ENCODE data around the gene SYT11. TPM values are rescaled to one million over a fixed set of nuclear protein-coding genes. Genes with fewer than 3 reads are reported as not detected.
A peak's percentile ranks its signal among the peaks of the same experiment; 100 is the strongest.

Gene SYT11
- polyA plus RNA-seq, 3 donors, result 5.1 to 11.0 (median 9.6) TPM

DNA sequence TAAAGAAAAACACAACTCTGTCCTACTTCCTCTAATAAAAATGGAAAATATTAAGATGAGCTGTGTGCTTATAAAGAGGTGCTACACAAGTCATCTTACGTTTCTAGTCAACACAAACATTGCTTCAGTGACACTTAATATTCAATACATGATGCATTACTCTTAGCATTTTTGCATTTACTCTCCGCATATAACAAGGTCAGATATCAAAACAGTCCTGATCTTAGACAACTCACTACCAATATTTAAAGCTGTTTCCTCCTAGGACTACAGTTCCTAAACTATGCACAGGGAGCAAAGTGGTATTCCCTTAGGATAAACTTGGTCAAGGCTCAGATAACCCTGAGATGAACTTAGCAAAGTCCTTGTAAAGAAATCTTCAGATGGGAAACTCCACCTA, 39.5 kb downstream of the SYT11 start:
- no peak for DNase-seq
- WGBS (ENCODE audit: insufficient coverage), result 100% methylated on average over 1 of the region's 2 CpGs
- Histone ChIP-seq H3K79me2 (ENCODE audit: insufficient read depth, low read length) (peaks cover 4% of the 10 kb centered on the region), H2AFZ (ENCODE audit: insufficient read depth, low read depth, low read length, poor library complexity, severe bottlenecking) (no peak overlapping the region), H3K4me2 (replicated peaks; ENCODE audit: extremely low read depth, low read length, poor library complexity, severe bottlenecking) (no peak overlapping the region), H3K9me3 (replicated peaks in 1 of 2; ENCODE audit: control insufficient read depth in 1 of 2, insufficient read depth in 1 of 2, low read length in 2 of 2) (no peaks in the 10 kb centered on the region), H4K20me1 (ENCODE audit: insufficient read depth, low read length) (peaks cover 58% of the 10 kb centered on the region), H3K4me1 (ENCODE audit: control insufficient read depth in 1 of 2, insufficient read depth in 2 of 2, low read length in 2 of 2) (peaks cover 2% of the 10 kb centered on the region in 2 donors), H3K9ac (ENCODE audit: insufficient read depth, low read length, poor library complexity, severe bottlenecking) (no peak overlapping the region), H3K27me3 (ENCODE audit: control insufficient read depth in 2 of 2, insufficient read depth in 2 of 2, low read length in 2 of 2) (no peaks in the 10 kb centered on the region), H3K4me3 (replicated peaks in 1 of 3; ENCODE audit: low read depth in 2 of 3, low read length in 3 of 3) (no peak overlapping the region), H3K36me3 (replicated peaks in 1 of 2; ENCODE audit: control insufficient read depth in 1 of 2, insufficient read depth in 2 of 2, low read length in 2 of 2) (peaks cover 65 to 75% of the 10 kb centered on the region in 2 donors), H3K27ac (ENCODE audit: low read depth in 1 of 2, low read length in 2 of 2) (no peak overlapping the region)
- intact Hi-C loops (cut with micrococcal nuclease), result loop anchor here in 1 of 2 donors (5.0 kb wide), 1 partner anchor 37 kb away; no protein-coding TSS in a partner anchor
- Mint-ChIP-seq H3K36me3 (peaks cover 59 to 77% of the 10 kb centered on the region in 2 donors), H3K27ac (no peak overlapping the region), H3K4me3 (no peak overlapping the region), H3K27me3 (ENCODE audit: low read depth in 3 of 3) (no peaks in the 10 kb centered on the region), H3K9me3 (no peaks in the 10 kb centered on the region), H3K4me1 (peaks cover 3% of the 10 kb centered on the region)
- TF ChIP-seq CTCF (IDR thresholded peaks at IDR 0.05), result no peak

GRCh38 chr1:155899683-155900082, 40.3 kb downstream of the SYT11 start:
- Histone ChIP-seq H3K27me3 (ENCODE audit: control insufficient read depth in 2 of 2, insufficient read depth in 2 of 2, low read length in 2 of 2) (no peaks in the 10 kb centered on the region), H3K79me2 (ENCODE audit: insufficient read depth, low read length) (peaks cover 8% of the 10 kb centered on the region), H4K20me1 (ENCODE audit: insufficient read depth, low read length) (peaks cover 66% of the 10 kb centered on the region), H3K9me3 (replicated peaks in 1 of 2; ENCODE audit: control insufficient read depth in 1 of 2, insufficient read depth in 1 of 2, low read length in 2 of 2) (no peaks in the 10 kb centered on the region), H3K4me3 (replicated peaks in 1 of 3; ENCODE audit: low read depth in 2 of 3, low read length in 3 of 3) (no peak overlapping the region), H3K27ac (ENCODE audit: low read depth in 1 of 2, low read length in 2 of 2) (no peak overlapping the region), H3K9ac (ENCODE audit: insufficient read depth, low read length, poor library complexity, severe bottlenecking) (no peak overlapping the region), H3K4me1 (ENCODE audit: control insufficient read depth in 1 of 2, insufficient read depth in 2 of 2, low read length in 2 of 2) (no peaks in the 10 kb centered on the region), H3K4me2 (replicated peaks; ENCODE audit: extremely low read depth, low read length, poor library complexity, severe bottlenecking) (no peak overlapping the region), H3K36me3 (replicated peaks in 1 of 2; ENCODE audit: control insufficient read depth in 1 of 2, insufficient read depth in 2 of 2, low read length in 2 of 2) (peaks cover 73 to 83% of the 10 kb centered on the region in 2 donors), H2AFZ (ENCODE audit: insufficient read depth, low read depth, low read length, poor library complexity, severe bottlenecking) (no peak overlapping the region)
- H3K9me3 Mint-ChIP-seq, result no peaks in the 10 kb centered on the region
- H3K4me1 Mint-ChIP-seq, result no peaks in the 10 kb centered on the region
- DNase-seq, result no peak
- peaks cover 67 to 85% of the 10 kb centered on the region in 2 donors for H3K36me3 Mint-ChIP-seq
- no peak for TF ChIP-seq CTCF (IDR thresholded peaks at IDR 0.05)
- no CpG with 5 or more reads among the region's 2 CpGs for WGBS (ENCODE audit: insufficient coverage)
- intact Hi-C loops (cut with micrococcal nuclease), result loop anchor here in 1 of 2 donors (5.0 kb wide), 1 partner anchor 37 kb away; no protein-coding TSS in a partner anchor
- no peaks in the 10 kb centered on the region for H3K27me3 Mint-ChIP-seq (ENCODE audit: low read depth in 3 of 3)
- H3K27ac Mint-ChIP-seq, result peak overlapping the region in 1 of 7 donors; percentile 11
- no peak overlapping the region for H3K4me3 Mint-ChIP-seq
